NCI-H1694 treated with DMSO at 0.1 percent for 48 hours (cell line): ENCODE measurements around the gene FURIN.
"Not testable (repeated sequence)": the region's sequence is repeated elsewhere in the genome, so short reads cannot be mapped to it uniquely, and the experiment has no call there.

Experiments used
- DNase-seq: peaks from one replicate; lab custom pipeline; 2025; lab: John Stamatoyannopoulos, UW

The FURIN gene

GRCh38 chr15:90844696-90845095, 23.7 kb upstream of the FURIN start:
- no peak for DNase-seq

- DNase-seq: no peak
These were observed 23.0 kb upstream of the FURIN start for GRCh38 chr15:90845201-90845949.

GRCh38 chr15:90849424-90849823, 19.0 kb upstream of the FURIN start:
- not testable (repeated sequence) for DNase-seq

GRCh38 chr15:90851114-90851513, 17.3 kb upstream of the FURIN start:
- DNase-seq: no peak

GRCh38 chr15:90851940-90852339, 16.4 kb upstream of the FURIN start:
- no peak for DNase-seq

- no peak for DNase-seq
These were observed 13.2 kb upstream of the FURIN start for GRCh38 chr15:90855139-90855538.

GRCh38 chr15:90857337-90857736, 11.1 kb upstream of the FURIN start:
- no peak for DNase-seq

- no peak for DNase-seq
These were observed 10.4 kb upstream of the FURIN start for GRCh38 chr15:90857883-90858443.

GRCh38 chr15:90859234-90860131, 8.9 kb upstream of the FURIN start:
- DNase-seq: no peak

GRCh38 chr15:90860450-90860849, 7.9 kb upstream of the FURIN start:
- no peak for DNase-seq

- DNase-seq: no peak
These were observed 7.3 kb upstream of the FURIN start for GRCh38 chr15:90860942-90861675.

GRCh38 chr15:90862487-90862886, 5.9 kb upstream of the FURIN start:
- no peak for DNase-seq

- DNase-seq: no peak
These were observed 5.2 kb upstream of the FURIN start for GRCh38 chr15:90862964-90863778.

- no peak for DNase-seq
These were observed 4.4 kb upstream of the FURIN start for GRCh38 chr15:90863987-90864386.

GRCh38 chr15:90864507-90864906, 3.9 kb upstream of the FURIN start:
- DNase-seq: no peak

- DNase-seq: no peak
These were observed 2.7 kb upstream of the FURIN start for GRCh38 chr15:90865702-90866101.

GRCh38 chr15:90866161-90866715, 2.1 kb upstream of the FURIN start:
- no peak for DNase-seq

GRCh38 chr15:90866800-90867199, 1.6 kb upstream of the FURIN start:
- no peak for DNase-seq

GRCh38 chr15:90869140-90869541, 753 bp downstream of the FURIN start:
- no peak for DNase-seq

GRCh38 chr15:90869601-90870353, 1.4 kb downstream of the FURIN start:
- DNase-seq: no peak
